K562 (cell line): Measurements from ENCODE around the gene CPED1. TPM values are rescaled to one million over a fixed set of nuclear protein-coding genes. Genes with fewer than 3 reads are reported as not detected.

Experiments used
- CBFA2T2 ChIP-seq: fragments of 450-650 bp; conservative IDR thresholded peaks from 2 replicates; pipeline ENCODE4 v1.6.1; 2017; ENCODE audit warnings: mild to moderate bottlenecking
- GTF2F1 ChIP-seq: IDR thresholded peaks from 2 replicates; pipeline ENCODE4 v1.6.1; 2011; ENCODE audit warnings: low read depth, low read length, improper control_type of control experiment
- MAFF ChIP-seq: IDR thresholded peaks from 2 replicates; pipeline ENCODE4 v1.6.1; 2012; ENCODE audit warnings: low read length, improper control_type of control experiment
- MCM3 ChIP-seq: fragments of 450-650 bp; IDR thresholded peaks from 2 replicates; pipeline ENCODE4 v1.6.1; 2016
- MTA1 ChIP-seq: fragments of 450-650 bp; IDR thresholded peaks from 2 replicates; pipeline ENCODE4 v1.6.1; 2017; ENCODE audit warnings: borderline replicate concordance
- MXI1 ChIP-seq: IDR thresholded peaks from 2 replicates; pipeline ENCODE4 v1.6.1; 2011; ENCODE audit warnings: low read depth, mild to moderate bottlenecking, improper control_type of control experiment, low read length
- RFX5 ChIP-seq: IDR thresholded peaks from 2 replicates; pipeline ENCODE4 v1.6.1; 2011; ENCODE audit warnings: low read depth, mild to moderate bottlenecking, improper control_type of control experiment, low read length
- SOX6 ChIP-seq: fragments of 450-650 bp; IDR thresholded peaks from 2 replicates; pipeline ENCODE4 v1.6.1; 2014; ENCODE audit warnings: mild to moderate bottlenecking
- XRCC4 ChIP-seq: IDR thresholded peaks from one replicate; pipeline ENCODE4 v1.6.1; 2011; ENCODE audit not compliant: insufficient read depth, insufficient read length; ENCODE audit errors: extremely low read depth
- ZBTB40 ChIP-seq, 2 experiments: fragments of 450-650 bp in 1 of 2; sonication (generic) in 1 of 2; formaldehyde crosslinking in 1 of 2; IDR thresholded peaks; 2 replicates each; pipeline versions ENCODE4 v1.7.1 to v1.9.0; 2016 to 2022; ENCODE audit warnings: inconsistent platforms in 1 of 2, mild to moderate bottlenecking in 1 of 2, missing genetic modification reagents in 1 of 2
- ZFPM2 ChIP-seq: fragments of 250-450 bp; sonication (Bioruptor Pico); IDR thresholded peaks from 2 replicates; pipeline ENCODE4 v1.5.1; 2022; ENCODE audit warnings: mild to moderate bottlenecking
- ZNF717 ChIP-seq: fragments of 250-450 bp; sonication (Bioruptor Pico); IDR thresholded peaks from 2 replicates; pipeline ENCODE4 v1.5.0; 2021
- polyA plus RNA-seq, 8 experiments: library from polyadenylated mRNA; depleted of rRNA in 4 of 8; stranded (reverse) in 5 of 8; unstranded in 3 of 8; fragments of >200 nt; fragmentation: Nextera tagmentation in 2 of 8; fragmentation: Illumina TruSeq in 1 of 8; extraction: Ambion mirVana in 2 of 8; extraction: Trizol in 1 of 8; gene quantifications; 2 replicates each; pipeline versions ENCODE4 v1.2.1 to v1.2.3, GENCODE V29; 2011 to 2014; ENCODE audit warnings: inconsistent platforms in 1 of 8, missing spikeins in 1 of 8
- total RNA-seq, 7 experiments: library from RNA; depleted of rRNA in 6 of 7; stranded (reverse); fragments of >200 nt in 6 of 7; fragmentation: Illumina TruSeq in 2 of 7; extraction: Trizol in 2 of 7; gene quantifications; 2 replicates each; pipeline versions ENCODE4 v1.2.1 to v1.2.3, GENCODE V29; 2011 to 2021; ENCODE audit warnings: low replicate concordance in 1 of 7
- TF ChIP-seq, protein P1 (sequence below): IDR thresholded peaks from 2 replicates; pipeline ENCODE4 v1.6.1; 2012; ENCODE audit warnings: low read depth, low read length, improper control_type of control experiment, borderline replicate concordance
- TF ChIP-seq, protein P2 (sequence below): fragments of 250-450 bp; sonication (Bioruptor Pico); IDR thresholded peaks from 2 replicates; pipeline ENCODE4 v1.5.0; 2021; ENCODE audit warnings: mild to moderate bottlenecking, moderate library complexity

Gene CPED1
- total and polyA plus RNA-seq, 9 of the 15 experiments (the other 6 are each of a cell fraction or from before 2014, with no cell fraction given): 195 to 393 (median 290) TPM

GRCh38 chr7:120988591-120989256 lies at the start of gene CPED1 (continued):
- TF ChIP-seq, protein P1, sequence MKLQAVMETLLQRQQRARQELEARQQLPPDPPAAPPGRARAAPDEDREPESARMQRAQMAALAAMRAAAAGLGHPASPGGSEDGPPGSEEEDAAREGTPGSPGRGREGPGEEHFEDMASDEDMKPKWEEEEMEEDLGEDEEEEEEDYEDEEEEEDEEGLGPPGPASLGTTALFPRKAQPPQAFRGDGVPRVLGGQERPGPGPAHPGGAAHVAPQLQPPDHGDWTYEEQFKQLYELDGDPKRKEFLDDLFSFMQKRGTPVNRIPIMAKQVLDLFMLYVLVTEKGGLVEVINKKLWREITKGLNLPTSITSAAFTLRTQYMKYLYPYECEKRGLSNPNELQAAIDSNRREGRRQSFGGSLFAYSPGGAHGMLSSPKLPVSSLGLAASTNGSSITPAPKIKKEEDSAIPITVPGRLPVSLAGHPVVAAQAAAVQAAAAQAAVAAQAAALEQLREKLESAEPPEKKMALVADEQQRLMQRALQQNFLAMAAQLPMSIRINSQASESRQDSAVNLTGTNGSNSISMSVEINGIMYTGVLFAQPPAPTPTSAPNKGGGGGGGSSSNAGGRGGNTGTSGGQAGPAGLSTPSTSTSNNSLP: no peak; the same call in 1 of the 2 replicates
- TF ChIP-seq MCM3: no peak
- TF ChIP-seq GTF2F1: no peak
- TF ChIP-seq XRCC4: no peak
- TF ChIP-seq, protein P2, sequence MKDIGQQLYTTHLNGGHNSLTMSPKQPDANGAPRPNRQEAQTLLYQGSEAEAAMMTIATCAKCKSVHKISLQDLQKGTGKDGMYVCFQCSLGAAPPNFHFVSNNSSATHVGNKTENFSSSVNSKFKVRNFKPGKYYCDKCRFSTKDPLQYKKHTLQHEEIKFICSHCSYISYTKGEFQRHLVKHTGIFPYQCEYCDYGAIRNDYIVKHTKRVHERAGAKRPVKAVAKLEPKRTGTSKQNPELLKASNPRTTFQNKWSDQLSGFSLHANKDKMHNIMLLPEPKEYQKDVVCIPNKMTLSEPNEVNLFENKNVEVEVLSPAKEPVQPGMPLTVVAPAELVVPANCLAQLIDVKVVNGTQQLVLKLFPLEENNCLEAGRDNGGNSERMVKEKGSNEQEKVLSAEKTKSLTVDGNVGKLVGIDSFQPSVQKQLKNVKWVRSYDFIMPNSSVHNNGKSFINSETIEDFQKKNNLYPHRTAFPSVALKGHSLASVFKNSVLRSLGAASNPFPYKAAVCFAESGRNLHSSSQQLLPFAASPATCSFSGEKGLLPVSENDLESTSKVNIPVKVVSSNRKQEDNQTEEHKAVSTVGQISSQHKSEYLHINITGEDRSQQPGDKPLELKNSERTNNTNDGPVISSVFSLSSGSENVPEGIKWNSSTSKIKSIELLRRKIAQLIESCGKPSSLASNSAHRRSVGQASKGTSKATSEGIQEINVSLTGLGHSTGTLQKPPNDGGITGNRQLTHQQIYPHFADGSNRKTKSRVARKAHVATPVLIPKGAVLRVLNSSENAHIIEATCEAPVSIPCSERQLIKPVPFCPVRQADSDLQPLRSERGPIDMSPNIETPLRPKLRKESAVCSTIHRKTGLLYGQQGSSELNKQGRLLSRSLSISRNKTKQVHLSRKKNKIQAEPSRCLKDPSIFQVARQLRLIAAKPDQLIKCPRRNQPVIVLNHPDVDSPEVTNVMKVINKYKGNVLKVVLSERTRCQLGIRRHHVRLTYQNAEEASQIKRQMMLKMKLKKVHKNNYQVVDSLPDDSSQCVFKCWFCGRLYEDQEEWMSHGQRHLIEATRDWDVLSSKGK (CRISPR knock-in tag): 0 out of 2 replicates have a peak, but pooled peaks have one; percentile 8
- TF ChIP-seq MXI1: 0 out of 2 replicates have a peak, but pooled peaks have one; percentile 12
- no peak; the same call in 1 of the 2 replicates for TF ChIP-seq SOX6
- peak; percentile 50; the same call in 1 of the 2 replicates for TF ChIP-seq ZBTB40 (IDR thresholded peaks at IDR 0.05)
- no peak for TF ChIP-seq ZBTB40 (CRISPR knock-in tag; IDR thresholded peaks at IDR 0.05)
- TF ChIP-seq ZFPM2: no peak
- TF ChIP-seq RFX5: no peak
- no peak for TF ChIP-seq MTA1
- no peak for TF ChIP-seq ZNF717 (CRISPR knock-in tag)
- TF ChIP-seq MAFF: no peak
- no peak for TF ChIP-seq CBFA2T2
